CD14-positive monocyte (primary cell): ENCODE results near the gene USP11. TPM values are rescaled to one million over a fixed set of nuclear protein-coding genes. Genes with fewer than 3 reads are reported as not detected.

Experiments
- DNase-seq, 3 donors: peaks; one replicate each; pipeline ENCODE4 v3.0.0-alpha.2; 2011 to 2022
- H2AFZ ChIP-seq: 2 replicates; pipeline ENCODE4 v1.6.0; 2012; ENCODE audit warnings: mild to moderate bottlenecking, low read depth, low read length, inconsistent platforms; ENCODE audit not compliant: insufficient read depth, poor library complexity, severe bottlenecking
- H3K27ac ChIP-seq, 2 donors: 1 replicate in 1 of 2; 2 replicates in 1 of 2; pipeline ENCODE4 v1.5.1; 2012 to 2013; ENCODE audit warnings: low read length in 2 of 2, control low read depth in 1 of 2, inconsistent platforms in 1 of 2, low read depth in 1 of 2, mild to moderate bottlenecking in 1 of 2
- H3K27me3 ChIP-seq, 2 donors: one replicate each; pipeline versions ENCODE4 v1.6.0 to v1.6.1; 2011 to 2013; ENCODE audit warnings: low read length in 2 of 2; ENCODE audit not compliant: control insufficient read depth in 2 of 2, insufficient read depth in 2 of 2
- H3K36me3 ChIP-seq, 2 donors: replicated peaks in 1 of 2; 1 replicate in 1 of 2; 2 replicates in 1 of 2; pipeline versions ENCODE4 v1.5.1 to v1.6.1; 2012 to 2013; ENCODE audit warnings: low read length in 2 of 2, control low read depth in 1 of 2, inconsistent platforms in 1 of 2, mild to moderate bottlenecking in 1 of 2; ENCODE audit not compliant: insufficient read depth in 2 of 2, control insufficient read depth in 1 of 2
- H3K4me1 ChIP-seq, 2 donors: 1 replicate in 1 of 2; 2 replicates in 1 of 2; pipeline versions ENCODE4 v1.5.1 to v1.6.1; 2012 to 2013; ENCODE audit warnings: low read length in 2 of 2, control low read depth in 1 of 2, inconsistent platforms in 1 of 2, mild to moderate bottlenecking in 1 of 2, moderate library complexity in 1 of 2; ENCODE audit not compliant: insufficient read depth in 2 of 2, control insufficient read depth in 1 of 2
- H3K4me2 ChIP-seq: replicated peaks from 2 replicates; pipeline ENCODE3; 2012; ENCODE audit warnings: low read length, moderate library complexity, mild to moderate bottlenecking; ENCODE audit not compliant: poor library complexity, severe bottlenecking; ENCODE audit errors: extremely low read depth
- H3K4me3 ChIP-seq, 3 experiments: fragments of 200-600 bp in 1 of 3; sonication (generic) in 1 of 3; replicated peaks in 1 of 3; 1 replicate in 2 of 3; 2 replicates in 1 of 3; pipeline ENCODE4 v1.5.1; 2011 to 2013; ENCODE audit warnings: low read length in 3 of 3, mild to moderate bottlenecking in 3 of 3, control low read depth in 2 of 3, low read depth in 2 of 3, inconsistent platforms in 1 of 3, moderate library complexity in 1 of 3
- H3K79me2 ChIP-seq: 2 replicates; pipeline ENCODE4 v1.6.0; 2012; ENCODE audit warnings: mild to moderate bottlenecking, control low read depth, inconsistent platforms, low read length, moderate library complexity; ENCODE audit not compliant: insufficient read depth
- H3K9ac ChIP-seq: 2 replicates; pipeline ENCODE4 v1.6.0; 2017; ENCODE audit warnings: low read length, mild to moderate bottlenecking; ENCODE audit not compliant: insufficient read depth, poor library complexity, severe bottlenecking
- H3K9me3 ChIP-seq, 2 donors: replicated peaks in 1 of 2; 1 replicate in 1 of 2; 2 replicates in 1 of 2; pipeline versions ENCODE4 v1.5.1 to v1.6.1; 2012 to 2013; ENCODE audit warnings: low read length in 2 of 2, control low read depth in 1 of 2; ENCODE audit not compliant: control insufficient read depth in 1 of 2, insufficient read depth in 1 of 2
- H4K20me1 ChIP-seq: 2 replicates; pipeline ENCODE4 v1.6.0; 2012; ENCODE audit warnings: mild to moderate bottlenecking, low read length, control low read depth, moderate library complexity; ENCODE audit not compliant: insufficient read depth
- H3K27ac Mint-ChIP-seq, 7 donors: one replicate each; pipeline ENCODE4 v1.8.0; 2020; ENCODE audit warnings: mild to moderate bottlenecking in 7 of 7, mixed read lengths in 7 of 7, moderate library complexity in 6 of 7, inconsistent platforms in 2 of 7
- H3K27me3 Mint-ChIP-seq, 3 donors: one replicate each; pipeline ENCODE4 v1.8.0; 2021 to 2022; ENCODE audit warnings: low read depth in 3 of 3, mild to moderate bottlenecking in 3 of 3, mixed read lengths in 3 of 3, moderate library complexity in 3 of 3, inconsistent platforms in 1 of 3
- H3K36me3 Mint-ChIP-seq, 2 donors: one replicate each; pipeline ENCODE4 v1.8.0; 2020; ENCODE audit warnings: mixed read lengths in 2 of 2, inconsistent platforms in 1 of 2, mild to moderate bottlenecking in 1 of 2
- H3K4me1 Mint-ChIP-seq: one replicate; pipeline ENCODE4 v1.8.0; 2020; ENCODE audit warnings: mild to moderate bottlenecking, mixed read lengths
- H3K4me3 Mint-ChIP-seq, 2 donors: one replicate each; pipeline ENCODE4 v1.8.0; 2020; ENCODE audit warnings: mild to moderate bottlenecking in 2 of 2, mixed read lengths in 2 of 2, moderate library complexity in 1 of 2
- H3K9me3 Mint-ChIP-seq, 7 donors: one replicate each; pipeline ENCODE4 v1.8.0; 2020 to 2022; ENCODE audit warnings: mixed read lengths in 7 of 7, mild to moderate bottlenecking in 6 of 7, moderate library complexity in 6 of 7, inconsistent platforms in 2 of 7
- CTCF ChIP-seq: fragments of 200-600 bp; IDR thresholded peaks from one replicate; pipeline ENCODE4 v1.8.0; 2022; ENCODE audit warnings: antibody characterized with exemption, mild to moderate bottlenecking
- WGBS: methylation state at CpG from one replicate; pipeline ENCODE4 v1.1.5; 2013; ENCODE audit warnings: missing lambda C conversion rate; ENCODE audit not compliant: insufficient coverage; 5-methylcytosine and 5-hydroxymethylcytosine counted together
- intact Hi-C, 2 donors: fragments of 100-400 bp; cut with micrococcal nuclease; formaldehyde crosslinking; loops; one replicate each; pipeline versions ENCODE4 v1.15.0 to v1.15.1; 2023
- polyA plus RNA-seq, 3 donors: library from polyadenylated mRNA; depleted of rRNA in 1 of 3; unstranded in 2 of 3; stranded (reverse) in 1 of 3; fragments of 300-500 nt in 2 of 3; fragments of >200 nt in 1 of 3; fragmentation: Illumina TruSeq in 2 of 3; gene quantifications; 1 replicate in 2 of 3; 2 replicates in 1 of 3; pipeline ENCODE4 v1.2.3, GENCODE V29; 2012 to 2021

Gene USP11
- polyA plus RNA-seq, 3 donors: 6.7 to 9.7 (median 8.8) TPM

- peaks cover 87 to 100% of the 10 kb centered on the region in 2 donors for H3K36me3 Mint-ChIP-seq
- intact Hi-C loops: no loop called here
These were observed 30.5 kb upstream of the USP11 start for GRCh38 chrX:47202316-47202715.

DNA sequence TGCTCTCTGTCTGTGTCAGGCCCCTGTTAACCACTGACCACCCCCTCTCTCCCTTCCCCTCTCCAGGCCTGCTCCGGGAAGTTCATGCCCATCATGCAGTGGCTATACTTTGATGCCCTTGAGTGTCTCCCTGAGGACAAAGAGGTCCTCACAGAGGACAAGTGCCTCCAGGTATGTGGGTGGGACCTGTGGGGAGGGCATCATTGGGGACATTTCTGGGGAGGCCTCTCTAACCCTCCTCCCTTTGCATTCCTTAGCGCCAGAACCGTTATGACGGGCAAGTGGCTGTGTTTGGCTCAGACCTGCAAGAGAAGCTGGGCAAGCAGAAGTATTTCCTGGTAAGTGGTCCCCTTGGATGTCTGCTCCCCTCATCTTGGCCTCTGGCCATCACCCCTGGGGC lies 29.9 kb upstream of the USP11 start:
- peaks cover 17% of the 10 kb centered on the region for H3K79me2 ChIP-seq
- H3K36me3 Mint-ChIP-seq: peaks cover 91 to 99% of the 10 kb centered on the region in 2 donors
- H3K9me3 ChIP-seq: no peaks in the 10 kb centered on the region
- intact Hi-C loops: no loop called here
- H3K4me3 ChIP-seq: no peak overlapping the region
- H3K27ac Mint-ChIP-seq: peak overlapping the region in 2 of 7 donors; percentile 15 to 42
- no peaks in the 10 kb centered on the region for H3K4me1 ChIP-seq
- DNase-seq: no peak
- no peak overlapping the region for H3K4me2 ChIP-seq
- no peaks in the 10 kb centered on the region for H3K4me1 Mint-ChIP-seq
- no peaks in the 10 kb centered on the region for H3K27me3 ChIP-seq
- H3K9me3 Mint-ChIP-seq: no peaks in the 10 kb centered on the region
- no peak for TF ChIP-seq CTCF
- no peak overlapping the region for H3K9ac ChIP-seq
- H3K27ac ChIP-seq: no peak overlapping the region
- 100% methylated on average over 2 of the region's 4 CpGs for WGBS
- H3K36me3 ChIP-seq: peaks cover 89 to 100% of the 10 kb centered on the region in 2 donors
- no peak overlapping the region for H2AFZ ChIP-seq
- H4K20me1 ChIP-seq: peaks cover 86% of the 10 kb centered on the region
- peaks cover 0 to 17% (median 0%) of the 10 kb centered on the region in 3 donors for H3K27me3 Mint-ChIP-seq
- H3K4me3 Mint-ChIP-seq: no peak overlapping the region

More at GRCh38 chrX:47202316-47202715, 30.5 kb upstream of the USP11 start:
- Histone ChIP-seq H3K27me3 (no peaks in the 10 kb centered on the region), H3K9ac (no peak overlapping the region), H3K4me3 (no peak overlapping the region), H3K9me3 (no peaks in the 10 kb centered on the region), H3K36me3 (peaks cover 83 to 100% of the 10 kb centered on the region in 2 donors), H3K27ac (no peak overlapping the region), H4K20me1 (peaks cover 86% of the 10 kb centered on the region), H2AFZ (no peak overlapping the region), H3K4me1 (no peaks in the 10 kb centered on the region), H3K79me2 (peaks cover 23% of the 10 kb centered on the region), H3K4me2 (no peak overlapping the region)
- no peaks in the 10 kb centered on the region for H3K9me3 Mint-ChIP-seq
- peak overlapping the region in 2 of 7 donors; percentile 46 to 51 for H3K27ac Mint-ChIP-seq
- WGBS: over 99% methylated on average over 9 of the region's 11 CpGs
- H3K4me3 Mint-ChIP-seq: no peak overlapping the region
- no peak for DNase-seq
- H3K4me1 Mint-ChIP-seq: peaks cover 2% of the 10 kb centered on the region
- H3K27me3 Mint-ChIP-seq: peaks cover 0 to 17% (median 0%) of the 10 kb centered on the region in 3 donors
- TF ChIP-seq CTCF: no peak
